HT-29 (cell line): ENCODE data around the gene OSGIN1. TPM values are rescaled to one million over a fixed set of nuclear protein-coding genes. Genes with fewer than 3 reads are reported as not detected.

Experiments used
- DNase-seq: peaks from one replicate; pipeline ENCODE4 v3.0.0-alpha.2; 2015; ENCODE audit warnings: low spot score
- total RNA-seq: library from RNA; depleted of rRNA; stranded (reverse); fragments of >200 nt; shearing (Covaris generic); gene quantifications from 2 replicates; pipeline ENCODE4 v1.2.3, GENCODE V29; 2014

The OSGIN1 gene
- total RNA-seq, 1 experiment from 2014 or later = 16.1 TPM

DNA sequence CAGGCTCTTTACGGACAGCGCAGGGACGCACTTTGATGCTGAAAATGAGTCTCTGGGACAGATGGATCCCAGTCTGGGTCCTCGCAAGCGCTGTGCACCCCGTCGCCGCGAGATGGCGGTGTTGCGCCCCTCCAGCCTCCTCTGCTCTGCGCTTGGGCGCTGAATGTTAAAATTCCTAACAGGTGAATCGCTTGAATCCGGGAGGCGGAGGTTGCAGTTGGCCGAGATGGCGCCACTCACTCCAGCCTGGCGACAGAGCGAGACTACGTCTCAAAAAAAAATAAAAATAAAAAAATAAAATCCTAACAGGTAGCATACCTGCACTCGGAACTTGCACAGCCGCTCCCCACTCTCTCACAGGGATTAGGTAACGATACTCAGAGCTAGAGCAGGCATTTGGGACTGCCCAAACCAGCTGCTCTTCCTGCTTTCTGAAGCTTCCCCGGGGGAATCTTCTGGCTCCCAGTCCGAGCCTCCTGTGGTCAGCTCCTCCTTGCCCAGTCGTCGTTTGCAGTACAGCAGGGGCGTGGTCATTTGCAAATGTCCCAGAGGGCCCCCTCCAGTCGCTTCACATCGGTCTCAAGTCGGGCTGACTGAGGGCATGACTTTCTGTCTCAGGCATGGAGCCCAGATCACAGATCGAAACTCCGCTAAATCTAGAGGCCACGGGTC, 26.2 kb upstream of the OSGIN1 start:
- peak; percentile 90 for DNase-seq

GRCh38 chr16:83928341-83929055, 24.5 kb upstream of the OSGIN1 start:
- no peak for DNase-seq

DNA sequence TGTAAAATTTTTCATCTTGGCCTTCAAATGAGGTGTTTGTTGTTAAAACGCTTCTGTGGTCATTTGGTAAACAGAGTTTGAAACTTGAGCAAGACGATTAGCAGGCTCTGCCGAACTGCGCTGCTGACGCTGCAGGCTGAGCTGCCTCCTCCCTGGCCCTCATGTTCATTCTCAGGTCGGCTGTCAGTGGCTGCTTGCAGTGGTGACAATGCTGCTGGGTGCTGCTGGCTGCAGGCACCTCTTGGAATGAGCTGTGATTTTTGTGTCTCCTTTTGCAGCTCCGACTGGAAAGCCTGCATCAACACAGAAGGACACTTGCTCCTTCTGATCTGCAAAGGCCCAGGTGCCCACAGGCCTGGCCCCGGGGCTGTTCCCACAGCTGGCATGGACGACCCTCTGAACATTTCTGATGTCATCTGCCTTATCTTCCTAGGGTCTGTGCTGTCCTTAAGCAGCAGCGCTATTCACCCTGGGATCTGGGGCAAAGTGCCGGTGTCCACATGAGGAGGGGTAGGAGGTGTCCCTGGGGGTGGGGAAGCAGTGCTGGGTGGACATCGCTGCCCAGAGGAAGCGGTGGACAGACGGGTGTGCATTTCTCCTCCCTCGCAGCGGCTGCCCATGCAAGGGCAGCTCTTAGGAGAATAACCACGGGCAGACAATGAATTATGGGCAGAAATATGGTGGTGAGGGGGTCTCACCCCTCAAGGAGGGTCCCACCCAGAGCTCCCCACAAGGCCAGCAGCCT, 23.1 kb upstream of the OSGIN1 start:
- no peak for DNase-seq

DNA sequence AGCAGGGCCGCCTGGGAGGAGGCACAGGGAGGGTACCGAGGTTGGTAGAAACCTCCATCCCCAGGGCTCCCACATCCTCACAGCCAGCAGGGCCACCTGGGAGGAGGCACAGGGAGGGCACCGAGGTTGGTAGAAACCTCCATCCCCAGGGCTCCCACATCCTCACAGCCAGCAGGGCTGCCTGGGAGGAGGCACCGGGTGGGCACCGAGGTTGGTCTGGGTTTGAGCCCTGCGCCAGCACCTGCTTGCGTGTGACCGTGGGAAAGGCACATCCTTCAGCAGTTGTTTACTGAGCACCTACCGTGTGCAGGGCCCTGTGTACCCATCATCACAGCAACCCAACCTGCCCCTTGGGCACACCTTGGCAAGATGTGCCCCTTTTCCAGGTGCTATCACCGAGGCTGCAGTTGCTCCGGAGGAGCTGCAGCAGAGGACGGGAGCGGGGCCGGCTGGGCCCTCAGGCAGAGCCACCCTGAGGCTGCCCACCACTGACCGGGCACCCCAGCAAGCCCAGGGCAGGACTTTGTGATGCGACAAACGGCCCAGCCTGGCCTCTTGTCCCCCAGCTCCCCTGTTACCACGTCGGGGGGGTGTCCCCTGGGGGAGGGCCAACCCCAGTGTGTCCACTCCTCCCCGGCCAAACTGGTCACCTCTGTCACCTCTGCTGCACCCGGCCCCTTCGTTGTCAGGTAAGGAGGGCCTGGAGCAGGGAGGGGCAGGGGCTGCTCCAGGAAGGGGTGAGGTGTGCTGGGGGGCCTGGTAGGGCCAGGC, 22.1 kb upstream of the OSGIN1 start:
- no peak for DNase-seq

DNA sequence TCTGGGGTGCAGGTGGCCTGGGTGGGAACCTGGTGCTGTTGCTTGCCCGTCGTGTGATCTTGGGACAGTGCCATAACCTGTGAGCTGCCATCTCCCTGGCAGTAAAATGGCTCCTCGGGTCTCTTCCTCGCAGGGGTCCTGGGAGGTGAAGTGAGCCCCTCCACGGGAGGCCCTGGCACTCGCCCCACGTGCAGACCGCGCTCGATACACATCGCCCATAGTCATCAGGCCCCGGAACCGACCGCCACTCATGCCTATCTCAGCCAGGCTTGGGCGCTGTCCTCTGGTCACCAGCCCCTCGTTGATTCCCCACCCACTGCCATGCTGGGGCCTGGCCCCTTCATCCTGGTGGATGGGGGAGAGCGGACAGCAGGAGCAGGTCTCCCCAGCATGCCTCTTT, 21.5 kb upstream of the OSGIN1 start:
- DNase-seq = no peak

GRCh38 chr16:83932304-83932703, 20.7 kb upstream of the OSGIN1 start:
- DNase-seq = no peak

DNA sequence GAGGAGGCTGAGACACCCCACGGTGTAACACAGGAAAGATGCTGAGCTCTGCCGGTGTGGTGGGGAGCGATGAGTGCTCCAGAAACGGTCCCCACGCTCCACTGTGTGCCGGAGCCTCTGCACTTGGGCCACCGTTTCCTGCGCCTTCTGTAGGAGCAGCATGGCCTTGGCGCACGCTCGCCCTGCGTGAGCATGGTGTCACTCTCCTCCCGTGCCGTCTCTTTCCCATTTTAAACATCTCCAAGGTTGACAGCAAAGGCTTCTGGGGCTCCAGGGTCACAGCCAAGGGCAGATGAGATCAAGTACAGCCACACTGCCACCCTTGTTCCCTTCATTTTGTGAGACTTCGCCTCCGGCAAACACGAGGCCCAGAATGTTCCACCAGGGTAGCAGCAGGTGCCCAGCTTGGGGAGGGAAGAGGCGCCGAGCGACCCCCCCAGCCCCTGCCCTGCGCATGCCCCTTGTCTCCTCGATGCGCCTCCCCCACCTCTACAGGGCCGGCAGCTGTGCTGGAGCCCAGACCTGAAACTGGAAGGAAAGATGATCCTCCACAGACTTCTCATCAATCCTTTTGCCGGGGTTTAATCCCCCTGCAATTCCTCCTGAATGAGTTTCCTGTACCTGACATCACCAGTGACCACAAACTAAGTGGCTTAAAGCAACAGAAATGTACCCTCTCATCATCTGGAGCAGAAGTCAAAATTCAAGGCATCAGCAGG, 19.9 kb upstream of the OSGIN1 start:
- no peak for DNase-seq

GRCh38 chr16:83933885-83934683, 19.0 kb upstream of the OSGIN1 start:
- no peak for DNase-seq

DNA sequence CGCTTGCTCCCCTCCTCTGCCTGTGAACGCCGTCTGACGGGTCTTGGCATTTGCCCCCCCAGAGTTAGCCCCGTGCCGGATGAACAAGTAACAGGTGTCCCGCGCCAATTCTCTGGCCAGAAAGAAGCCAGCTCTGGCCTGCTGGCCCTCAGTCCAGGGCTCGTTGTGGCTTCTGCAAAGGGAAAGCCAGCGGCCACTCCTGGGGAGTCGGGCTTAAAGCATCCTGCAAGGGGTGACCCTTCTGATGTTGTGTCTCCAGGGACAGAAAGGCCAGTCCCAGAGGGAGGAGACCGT, 18.4 kb upstream of the OSGIN1 start:
- no peak for DNase-seq

DNA sequence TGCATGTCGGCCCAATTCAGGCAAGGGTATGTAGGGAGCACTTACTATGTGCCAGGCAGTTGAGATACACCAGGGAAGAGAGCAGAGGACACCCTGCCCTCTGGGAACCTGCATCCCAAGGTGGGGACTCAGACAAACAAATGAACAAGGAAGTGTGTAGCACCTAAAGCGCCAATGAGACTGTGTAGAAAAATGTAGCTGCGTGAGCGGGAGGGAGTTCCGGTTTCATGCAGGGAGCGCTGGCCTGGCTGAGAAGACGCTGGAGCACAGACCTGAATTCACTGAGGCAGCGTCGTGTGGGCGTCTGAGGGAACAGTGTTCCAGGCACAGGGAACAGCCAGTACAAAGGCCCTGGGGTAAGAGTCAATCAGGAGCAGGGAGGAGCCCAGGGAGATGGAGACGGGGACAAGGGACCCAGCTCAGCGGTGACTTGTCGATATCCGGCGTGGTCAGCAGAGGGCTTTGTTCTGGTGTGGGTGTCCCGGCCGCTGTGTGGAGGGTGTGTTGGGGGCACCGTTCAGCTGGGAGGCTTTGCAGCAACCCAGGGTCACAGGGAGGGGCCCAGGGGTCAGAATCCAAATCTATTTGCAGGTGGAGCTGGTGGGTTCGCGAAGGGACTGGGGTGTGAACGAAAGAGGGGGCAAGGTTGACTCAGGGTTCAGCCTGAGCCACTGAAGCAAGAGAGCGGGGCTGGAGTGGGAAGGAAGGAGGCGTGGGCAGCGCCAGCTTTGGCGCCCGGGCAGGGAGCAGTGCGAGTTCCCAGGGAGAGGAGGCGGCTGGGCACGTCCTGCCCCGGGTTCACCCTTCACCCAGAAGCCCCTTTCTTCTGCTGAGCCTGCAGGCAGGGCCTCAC, 17.8 kb upstream of the OSGIN1 start:
- no peak for DNase-seq

- no peak for DNase-seq
Observed at GRCh38 chr16:83935858-83936255, 17.2 kb upstream of the OSGIN1 start.

GRCh38 chr16:83936581-83937165, 16.4 kb upstream of the OSGIN1 start:
- no peak for DNase-seq

GRCh38 chr16:83937267-83937666, 15.8 kb upstream of the OSGIN1 start:
- no peak for DNase-seq

- no peak for DNase-seq
Observed at GRCh38 chr16:83937922-83938885, 14.8 kb upstream of the OSGIN1 start.

GRCh38 chr16:83939266-83939855, 13.7 kb upstream of the OSGIN1 start:
- no peak for DNase-seq

- no peak for DNase-seq
Observed at GRCh38 chr16:83940119-83940518, 12.9 kb upstream of the OSGIN1 start.

GRCh38 chr16:83940630-83941378, 12.2 kb upstream of the OSGIN1 start:
- DNase-seq = no peak
